BLaER1 treated with 17β-estradiol and CSF1 and Interleukin-3, amounts not matched to agents 10 nM and 100 nM (cell line): Measurements from ENCODE around the gene CASZ1.

ENCODE experiments used
- H3K27ac ChIP-seq, 11 experiments: shearing (Covaris generic); formaldehyde crosslinking; 2 replicates each; pipeline ENCODE4 v1.8.1; 2022
- H3K27me3 ChIP-seq, 11 experiments: shearing (Covaris generic); formaldehyde crosslinking; 2 replicates each; pipeline ENCODE4 v1.8.1; 2022
- H3K36me3 ChIP-seq, 11 experiments: shearing (Covaris generic); formaldehyde crosslinking; 2 replicates each; pipeline ENCODE4 v1.8.1; 2022
- H3K4me1 ChIP-seq, 10 experiments: shearing (Covaris generic); formaldehyde crosslinking; 2 replicates each; pipeline ENCODE4 v1.8.1; 2022
- H3K4me2 ChIP-seq, 11 experiments: shearing (Covaris generic); formaldehyde crosslinking; 2 replicates each; pipeline ENCODE4 v1.8.1; 2022
- H3K4me3 ChIP-seq, 10 experiments: shearing (Covaris generic); formaldehyde crosslinking; 2 replicates each; pipeline ENCODE4 v1.8.1; 2022
- H3K9ac ChIP-seq, 11 experiments: shearing (Covaris generic); formaldehyde crosslinking; 2 replicates each; pipeline ENCODE4 v1.8.1; 2022
- H3K9me3 ChIP-seq, 11 experiments: shearing (Covaris generic); formaldehyde crosslinking; replicated peaks in 1 of 11; 2 replicates each; pipeline ENCODE4 v1.8.1; 2022
- H4K20me1 ChIP-seq, 11 experiments: shearing (Covaris generic); formaldehyde crosslinking; 2 replicates each; pipeline ENCODE4 v1.8.1; 2022
- Cebpa-rat ChIP-seq, 11 experiments: shearing (Covaris generic); IDR thresholded peaks; 2 replicates each; pipeline ENCODE4 v1.8.1; 2022

The CASZ1 gene

GRCh38 chr1:10631121-10631810 lies 165.2 kb downstream of the CASZ1 start:
- H3K4me3 ChIP-seq = peak overlapping the region in 4 of 10 experiments; percentile 18 to 30 (median 28); a peak in 4 of 20 replicates
- peaks cover 0 to 40% (median 0%) of the 10 kb centered on the region in 11 experiments; a peak in 5 of 22 replicates for H4K20me1 ChIP-seq
- H3K27me3 ChIP-seq = no peaks in the 10 kb centered on the region
- H3K36me3 ChIP-seq = peaks cover 0 to 18% (median 5%) of the 10 kb centered on the region in 11 experiments; a peak in 5 of 22 replicates
- H3K9me3 ChIP-seq = no peaks in the 10 kb centered on the region
- peak overlapping the region in 10 of 11 experiments; percentile 36 to 73 (median 56); a peak in 18 of 22 replicates for H3K9ac ChIP-seq
- TF ChIP-seq Cebpa-rat (IDR thresholded peaks at IDR 0.05) = no peak
- peaks cover 37 to 87% (median 68%) of the 10 kb centered on the region in 10 experiments for H3K4me1 ChIP-seq
- H3K27ac ChIP-seq = peak overlapping the region in 9 of 11 experiments; percentile 27 to 81 (median 71); a peak in 18 of 22 replicates
- H3K4me2 ChIP-seq = peak overlapping the region; percentile 69 to 88 (median 83)

DNA sequence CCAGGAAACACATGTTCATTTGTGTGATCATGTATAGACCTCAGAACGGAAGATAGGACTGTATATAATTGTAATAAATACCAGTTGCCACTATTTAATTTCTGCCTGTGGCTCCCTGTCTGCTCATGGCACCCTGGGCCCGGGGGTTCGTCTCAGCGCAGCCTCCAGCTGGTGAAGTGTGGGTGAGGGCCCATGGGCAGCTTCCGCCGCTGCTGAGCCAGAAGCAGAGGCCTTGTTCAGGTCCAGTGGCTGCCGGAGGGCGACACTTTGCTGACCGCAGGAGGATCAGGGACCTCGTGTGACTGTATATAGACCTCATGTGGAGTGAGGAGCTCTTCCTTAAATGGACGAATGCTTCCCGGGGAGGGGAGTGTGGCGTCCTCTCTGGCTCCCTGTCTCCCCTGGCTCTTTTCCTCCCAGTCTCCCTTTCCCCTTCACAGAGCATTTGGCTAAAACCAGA lies 165.8 kb downstream of the CASZ1 start:
- H3K27me3 ChIP-seq = no peaks in the 10 kb centered on the region
- peak overlapping the region in 5 of 10 experiments; percentile 6 to 30 (median 28); a peak in 6 of 20 replicates for H3K4me3 ChIP-seq
- peak overlapping the region; percentile 69 to 88 (median 83) for H3K4me2 ChIP-seq
- peaks cover 0 to 40% (median 0%) of the 10 kb centered on the region in 11 experiments; a peak in 5 of 22 replicates for H4K20me1 ChIP-seq
- peaks cover 37 to 82% (median 62%) of the 10 kb centered on the region in 10 experiments for H3K4me1 ChIP-seq
- H3K36me3 ChIP-seq = peaks cover 0 to 23% (median 7%) of the 10 kb centered on the region in 11 experiments; a peak in 7 of 22 replicates
- peak overlapping the region; percentile 7 to 73 (median 54); a peak in 21 of 22 replicates for H3K9ac ChIP-seq
- H3K9me3 ChIP-seq = no peaks in the 10 kb centered on the region
- no peak for TF ChIP-seq Cebpa-rat (IDR thresholded peaks at IDR 0.05)
- peak overlapping the region in 10 of 11 experiments; percentile 15 to 81 (median 70); a peak in 19 of 22 replicates for H3K27ac ChIP-seq

GRCh38 chr1:10629816-10630571 lies 166.5 kb downstream of the CASZ1 start:
- H3K9me3 ChIP-seq = no peaks in the 10 kb centered on the region
- no peak for TF ChIP-seq Cebpa-rat (IDR thresholded peaks at IDR 0.05)
- peaks cover 0 to 29% (median 13%) of the 10 kb centered on the region in 11 experiments; a peak in 10 of 22 replicates for H3K36me3 ChIP-seq
- H4K20me1 ChIP-seq = peaks cover 0 to 40% (median 3%) of the 10 kb centered on the region in 11 experiments; a peak in 5 of 22 replicates
- no peaks in the 10 kb centered on the region for H3K27me3 ChIP-seq
- peak overlapping the region in 10 of 11 experiments; percentile 15 to 81 (median 70); a peak in 19 of 22 replicates for H3K27ac ChIP-seq
- H3K4me3 ChIP-seq = peak overlapping the region in 6 of 10 experiments; percentile 6 to 30 (median 23); a peak in 5 of 20 replicates
- peak overlapping the region; percentile 69 to 88 (median 83) for H3K4me2 ChIP-seq
- peak overlapping the region; percentile 7 to 73 (median 54); a peak in 20 of 22 replicates for H3K9ac ChIP-seq
- peaks cover 30 to 75% (median 55%) of the 10 kb centered on the region in 10 experiments for H3K4me1 ChIP-seq

GRCh38 chr1:10629091-10629815 lies 167.2 kb downstream of the CASZ1 start:
- peak overlapping the region in 6 of 11 experiments; percentile 14 to 73 (median 59); a peak in 6 of 22 replicates for H3K9ac ChIP-seq
- no peak for TF ChIP-seq Cebpa-rat (IDR thresholded peaks at IDR 0.05)
- H3K4me1 ChIP-seq = peaks cover 27 to 67% (median 48%) of the 10 kb centered on the region in 10 experiments
- H4K20me1 ChIP-seq = peaks cover 0 to 40% (median 3%) of the 10 kb centered on the region in 11 experiments; a peak in 5 of 22 replicates
- no peaks in the 10 kb centered on the region for H3K27me3 ChIP-seq
- peak overlapping the region in 7 of 11 experiments; percentile 68 to 81 (median 73); a peak in 10 of 22 replicates for H3K27ac ChIP-seq
- peaks cover 6 to 37% (median 20%) of the 10 kb centered on the region in 11 experiments; a peak in 19 of 22 replicates for H3K36me3 ChIP-seq
- peak overlapping the region; percentile 69 to 88 (median 83); a peak in 21 of 22 replicates for H3K4me2 ChIP-seq
- no peaks in the 10 kb centered on the region for H3K9me3 ChIP-seq
- H3K4me3 ChIP-seq = no peak overlapping the region

- Histone ChIP-seq H3K27me3 (no peaks in the 10 kb centered on the region), H3K27ac (peak overlapping the region in 3 of 11 experiments; percentile 69 to 81 (median 78); a peak in 1 of 22 replicates), H3K36me3 (peaks cover 8 to 42% (median 26%) of the 10 kb centered on the region in 11 experiments; a peak in 20 of 22 replicates), H3K9ac (0 out of 22 replicates have a peak overlapping the region, but pooled peaks of 1 of the 11 experiments have one; percentile 14), H3K4me2 (peak overlapping the region in 9 of 11 experiments; percentile 71 to 88 (median 83); a peak in 15 of 22 replicates), H3K4me1 (peaks cover 24 to 62% (median 44%) of the 10 kb centered on the region in 10 experiments), H3K4me3 (no peak overlapping the region), H4K20me1 (peaks cover 0 to 40% (median 0%) of the 10 kb centered on the region in 11 experiments; a peak in 4 of 22 replicates), H3K9me3 (no peaks in the 10 kb centered on the region)
- TF ChIP-seq Cebpa-rat (IDR thresholded peaks at IDR 0.05) = no peak
These were observed 167.8 kb downstream of the CASZ1 start for GRCh38 chr1:10628685-10629084.

DNA sequence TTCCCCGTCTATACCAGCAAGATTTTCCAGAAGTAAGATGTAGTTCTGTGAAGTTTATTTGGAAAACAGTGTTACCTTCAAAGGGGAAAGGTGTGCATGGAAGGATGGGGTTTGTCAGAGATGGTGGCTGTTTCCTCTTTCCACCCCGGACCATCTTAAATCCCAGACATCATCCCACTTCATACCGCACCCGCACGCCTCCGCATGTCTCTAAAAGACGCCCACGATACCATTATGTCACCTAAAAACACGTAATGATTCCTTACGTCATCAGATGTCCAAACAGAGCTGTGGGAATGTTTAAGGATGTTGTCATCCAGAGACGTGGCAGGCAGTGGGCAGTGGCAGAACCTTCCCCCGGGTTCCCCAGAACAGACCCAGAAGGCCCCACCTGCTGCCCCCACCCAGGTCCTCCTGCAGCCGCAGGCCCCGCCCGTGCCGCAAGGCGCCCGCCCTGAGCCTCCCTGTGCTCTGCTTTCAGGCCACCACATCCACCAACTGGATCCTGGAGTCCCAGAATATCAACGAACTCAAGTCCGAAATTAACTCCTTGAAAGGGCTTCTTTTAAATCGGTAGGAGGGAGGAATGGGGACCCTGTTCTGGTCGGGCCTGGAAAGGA lies 169.5 kb downstream of the CASZ1 start:
- Histone ChIP-seq H3K4me3 (no peak overlapping the region), H3K4me2 (no peak overlapping the region), H3K27me3 (no peaks in the 10 kb centered on the region), H3K4me1 (peaks cover 24 to 44% (median 35%) of the 10 kb centered on the region in 10 experiments), H4K20me1 (peaks cover 0 to 35% (median 3%) of the 10 kb centered on the region in 11 experiments; a peak in 5 of 22 replicates), H3K9ac (no peak overlapping the region), H3K36me3 (peaks cover 8 to 60% (median 39%) of the 10 kb centered on the region in 11 experiments; a peak in 20 of 22 replicates), H3K9me3 (no peaks in the 10 kb centered on the region), H3K27ac (no peak overlapping the region)
- TF ChIP-seq Cebpa-rat (IDR thresholded peaks at IDR 0.05) = no peak

DNA sequence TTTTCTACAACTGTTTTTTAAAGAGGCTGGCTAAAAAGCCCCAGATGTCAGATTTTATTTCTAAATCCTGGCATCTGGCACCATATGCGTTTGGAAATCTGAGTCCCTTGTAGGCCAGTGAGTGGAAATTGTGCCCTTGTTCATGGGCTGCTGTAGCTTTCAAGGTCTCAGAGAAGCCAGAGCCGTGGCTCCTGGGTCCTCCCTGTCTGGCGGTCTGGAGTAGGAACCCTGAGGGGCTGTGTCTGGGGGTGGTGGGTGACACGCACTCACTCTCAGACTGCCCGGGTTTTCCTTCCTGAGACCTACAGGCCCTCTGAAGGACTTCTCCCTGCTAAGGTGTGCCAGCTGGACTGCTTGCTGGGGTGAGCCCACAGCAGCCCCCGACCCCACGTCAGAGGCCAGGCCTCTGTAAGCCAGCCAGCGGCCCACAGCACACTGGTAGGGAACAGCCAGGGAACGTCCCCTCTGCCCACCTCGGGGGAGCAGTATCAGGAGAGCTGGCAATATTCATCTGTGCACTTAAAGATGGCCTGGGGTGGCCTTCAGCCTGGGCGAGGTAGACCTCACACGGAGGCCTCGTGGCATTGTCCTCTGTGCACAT lies 170.2 kb downstream of the CASZ1 start:
- Histone ChIP-seq H3K4me2 (no peak overlapping the region), H4K20me1 (peaks cover 0 to 31% (median under 1%) of the 10 kb centered on the region in 11 experiments; a peak in 4 of 22 replicates), H3K27me3 (no peaks in the 10 kb centered on the region), H3K36me3 (peaks cover 8 to 67% (median 39%) of the 10 kb centered on the region in 11 experiments; a peak in 20 of 22 replicates), H3K4me1 (peaks cover 18 to 38% (median 28%) of the 10 kb centered on the region in 10 experiments), H3K27ac (no peak overlapping the region), H3K4me3 (no peak overlapping the region), H3K9ac (no peak overlapping the region; a peak in 1 of 22 replicates), H3K9me3 (no peaks in the 10 kb centered on the region)
- no peak for TF ChIP-seq Cebpa-rat (IDR thresholded peaks at IDR 0.05)
